ENCODE data around the gene JMJD8.

JMJD8 gene

DNA sequence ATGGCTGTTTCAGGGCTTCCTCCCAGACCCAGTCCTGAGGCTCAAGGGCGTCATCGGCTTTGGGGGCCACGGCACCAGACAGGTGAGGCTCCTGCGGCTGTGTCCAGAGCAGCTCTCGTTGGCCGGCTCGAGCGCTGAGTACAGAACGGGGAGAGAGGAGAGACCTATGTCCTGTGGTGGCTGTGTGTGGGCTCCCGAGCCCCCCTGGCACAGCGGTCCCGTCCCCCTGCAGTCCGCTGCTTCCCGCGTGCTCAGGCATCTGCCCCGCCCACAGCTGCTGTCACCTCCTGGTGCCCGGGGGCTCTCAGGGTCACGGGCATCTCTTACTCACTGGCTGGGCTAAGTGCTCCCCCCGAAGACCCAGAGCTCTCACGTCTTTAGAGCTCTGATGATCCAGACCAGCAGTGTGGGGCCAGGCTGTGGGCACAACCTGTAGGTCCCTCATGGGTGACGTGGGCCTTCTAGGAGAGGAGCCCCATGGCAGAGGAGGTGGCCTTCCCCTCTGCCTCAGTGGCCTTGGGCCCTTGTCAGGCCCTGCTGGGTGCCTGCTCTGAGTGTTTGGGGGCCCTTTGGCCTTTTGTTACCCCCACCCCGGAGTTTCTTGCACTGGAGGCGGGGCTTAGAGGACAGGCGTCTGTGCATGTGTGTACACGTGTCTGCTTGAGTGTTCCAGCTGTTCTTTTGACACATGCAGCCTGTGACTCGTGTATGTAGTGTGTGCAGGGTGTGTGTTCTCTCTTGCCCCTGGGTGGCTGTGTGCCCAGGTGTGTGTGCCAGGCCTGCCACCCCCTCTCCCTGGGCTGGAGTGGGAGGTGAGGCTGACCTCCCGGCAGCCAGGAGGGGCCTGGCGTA is 31.5 kb downstream of the JMJD8 start:
- Histone ChIP-seq H3K4me3 (replicated peaks; ENCODE audit: insufficient read depth, low read length) (no peak overlapping the region), H3K27me3 (ENCODE audit: insufficient read depth, poor library complexity, severe bottlenecking) (no peaks in the 10 kb centered on the region), H3K27ac (replicated peaks) (peak overlapping the region; percentile 66)
- TF ChIP-seq, protein P1, sequence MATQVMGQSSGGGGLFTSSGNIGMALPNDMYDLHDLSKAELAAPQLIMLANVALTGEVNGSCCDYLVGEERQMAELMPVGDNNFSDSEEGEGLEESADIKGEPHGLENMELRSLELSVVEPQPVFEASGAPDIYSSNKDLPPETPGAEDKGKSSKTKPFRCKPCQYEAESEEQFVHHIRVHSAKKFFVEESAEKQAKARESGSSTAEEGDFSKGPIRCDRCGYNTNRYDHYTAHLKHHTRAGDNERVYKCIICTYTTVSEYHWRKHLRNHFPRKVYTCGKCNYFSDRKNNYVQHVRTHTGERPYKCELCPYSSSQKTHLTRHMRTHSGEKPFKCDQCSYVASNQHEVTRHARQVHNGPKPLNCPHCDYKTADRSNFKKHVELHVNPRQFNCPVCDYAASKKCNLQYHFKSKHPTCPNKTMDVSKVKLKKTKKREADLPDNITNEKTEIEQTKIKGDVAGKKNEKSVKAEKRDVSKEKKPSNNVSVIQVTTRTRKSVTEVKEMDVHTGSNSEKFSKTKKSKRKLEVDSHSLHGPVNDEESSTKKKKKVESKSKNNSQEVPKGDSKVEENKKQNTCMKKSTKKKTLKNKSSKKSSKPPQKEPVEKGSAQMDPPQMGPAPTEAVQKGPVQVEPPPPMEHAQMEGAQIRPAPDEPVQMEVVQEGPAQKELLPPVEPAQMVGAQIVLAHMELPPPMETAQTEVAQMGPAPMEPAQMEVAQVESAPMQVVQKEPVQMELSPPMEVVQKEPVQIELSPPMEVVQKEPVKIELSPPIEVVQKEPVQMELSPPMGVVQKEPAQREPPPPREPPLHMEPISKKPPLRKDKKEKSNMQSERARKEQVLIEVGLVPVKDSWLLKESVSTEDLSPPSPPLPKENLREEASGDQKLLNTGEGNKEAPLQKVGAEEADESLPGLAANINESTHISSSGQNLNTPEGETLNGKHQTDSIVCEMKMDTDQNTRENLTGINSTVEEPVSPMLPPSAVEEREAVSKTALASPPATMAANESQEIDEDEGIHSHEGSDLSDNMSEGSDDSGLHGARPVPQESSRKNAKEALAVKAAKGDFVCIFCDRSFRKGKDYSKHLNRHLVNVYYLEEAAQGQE (IDR thresholded peaks at IDR 0.05; ENCODE audit: insufficient replicate concordance, low read depth) = no peak
- DNase-seq (ENCODE audit: low read depth in 1 of 2, low spot score in 1 of 2) = no peak

DNA sequence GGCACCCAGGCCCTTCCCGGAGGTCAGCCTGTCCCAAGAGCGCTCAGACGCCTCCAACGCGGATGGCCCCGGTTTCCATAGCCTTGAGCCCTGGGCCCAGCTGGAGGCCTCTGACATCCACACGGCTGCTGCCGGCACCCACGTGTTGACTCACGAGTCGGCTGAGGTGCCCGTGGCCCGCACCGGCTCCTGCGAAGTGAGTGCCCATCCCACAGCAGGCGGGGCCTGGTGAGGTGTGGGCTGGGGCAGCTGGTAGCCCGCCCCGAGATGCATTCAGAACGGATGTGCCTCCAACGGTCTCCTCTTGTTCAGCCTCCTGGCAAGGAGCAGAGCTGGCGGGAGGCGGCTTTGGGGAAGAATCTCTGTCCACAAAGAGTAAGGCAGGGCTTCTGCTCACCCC is 32.3 kb downstream of the JMJD8 start:
- peak; percentile 77 to 94 for DNase-seq (ENCODE audit: low read depth in 1 of 2, low spot score in 1 of 2)
- TF ChIP-seq POLR2AphosphoS5 (IDR thresholded peaks at IDR 0.05; ENCODE audit: low read depth) = peak; percentile 64
- TF ChIP-seq, protein P1 (IDR thresholded peaks at IDR 0.05; ENCODE audit: insufficient replicate concordance, low read depth) = no peak
- TF ChIP-seq, protein P2, sequence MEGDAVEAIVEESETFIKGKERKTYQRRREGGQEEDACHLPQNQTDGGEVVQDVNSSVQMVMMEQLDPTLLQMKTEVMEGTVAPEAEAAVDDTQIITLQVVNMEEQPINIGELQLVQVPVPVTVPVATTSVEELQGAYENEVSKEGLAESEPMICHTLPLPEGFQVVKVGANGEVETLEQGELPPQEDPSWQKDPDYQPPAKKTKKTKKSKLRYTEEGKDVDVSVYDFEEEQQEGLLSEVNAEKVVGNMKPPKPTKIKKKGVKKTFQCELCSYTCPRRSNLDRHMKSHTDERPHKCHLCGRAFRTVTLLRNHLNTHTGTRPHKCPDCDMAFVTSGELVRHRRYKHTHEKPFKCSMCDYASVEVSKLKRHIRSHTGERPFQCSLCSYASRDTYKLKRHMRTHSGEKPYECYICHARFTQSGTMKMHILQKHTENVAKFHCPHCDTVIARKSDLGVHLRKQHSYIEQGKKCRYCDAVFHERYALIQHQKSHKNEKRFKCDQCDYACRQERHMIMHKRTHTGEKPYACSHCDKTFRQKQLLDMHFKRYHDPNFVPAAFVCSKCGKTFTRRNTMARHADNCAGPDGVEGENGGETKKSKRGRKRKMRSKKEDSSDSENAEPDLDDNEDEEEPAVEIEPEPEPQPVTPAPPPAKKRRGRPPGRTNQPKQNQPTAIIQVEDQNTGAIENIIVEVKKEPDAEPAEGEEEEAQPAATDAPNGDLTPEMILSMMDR (IDR thresholded peaks at IDR 0.05; ENCODE audit: insufficient read depth, low read length) = no peak
- Histone ChIP-seq H3K4me3 (replicated peaks; ENCODE audit: insufficient read depth, low read length) (peak overlapping the region; percentile 60), H3K27ac (replicated peaks) (peak overlapping the region; percentile 90), H3K27me3 (ENCODE audit: insufficient read depth, poor library complexity, severe bottlenecking) (no peaks in the 10 kb centered on the region)

DNA sequence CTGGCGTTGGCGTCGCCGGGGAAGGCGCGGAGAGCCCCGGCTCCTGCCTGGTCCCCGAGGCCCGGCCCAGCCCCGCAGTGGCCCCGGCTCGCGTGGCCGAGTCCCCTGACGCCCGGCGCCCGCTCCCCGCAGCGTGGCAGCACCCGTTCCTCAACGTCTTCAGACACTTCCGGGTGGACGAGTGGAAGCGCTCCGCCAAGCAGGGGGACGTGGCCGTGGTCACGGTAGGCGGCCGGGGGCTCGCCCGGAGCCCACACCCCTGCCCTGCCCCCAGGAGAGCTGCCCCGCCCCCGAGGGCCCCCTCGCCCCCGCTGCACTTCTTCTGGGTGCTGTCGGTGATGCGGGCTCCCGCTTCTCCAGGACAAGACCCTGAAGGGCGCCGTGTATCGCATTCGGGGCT is 34.5 kb downstream of the JMJD8 start:
- no peaks in the 10 kb centered on the region for H3K27me3 ChIP-seq (ENCODE audit: insufficient read depth, poor library complexity, severe bottlenecking)
- TF ChIP-seq, protein P1 (IDR thresholded peaks at IDR 0.05; ENCODE audit: insufficient replicate concordance, low read depth) = peak; percentile 8
- TF ChIP-seq POLR2AphosphoS5 (IDR thresholded peaks at IDR 0.05; ENCODE audit: low read depth) = peak; percentile 6; the same call in 1 of the 2 replicates
- TF ChIP-seq, protein P2 (IDR thresholded peaks at IDR 0.05; ENCODE audit: insufficient read depth, low read length) = no peak
- no peak for TF ChIP-seq SPI1 (IDR thresholded peaks at IDR 0.05; ENCODE audit: borderline replicate concordance, low read depth)
- no peak for TF ChIP-seq GABPA (IDR thresholded peaks at IDR 0.05; ENCODE audit: low read depth)
- peak overlapping the region; percentile 90 for H3K27ac ChIP-seq (replicated peaks)
- peak overlapping the region; percentile 60 for H3K4me3 ChIP-seq (replicated peaks; ENCODE audit: insufficient read depth, low read length)
- peak in 1 of 2 experiments; percentile 53 for DNase-seq (ENCODE audit: low read depth in 1 of 2, low spot score in 1 of 2)
